H9 (cell line): Measurements from ENCODE around the gene GRIA4. TPM values are rescaled to one million over a fixed set of nuclear protein-coding genes. Genes with fewer than 3 reads are reported as not detected.

Source experiments
- DNase-seq: peaks from one replicate; pipeline ENCODE4 v3.0.0-alpha.2; 2017
- H2AFZ ChIP-seq: one replicate; pipeline ENCODE4 v1.6.1; 2013; ENCODE audit warnings: mild to moderate bottlenecking, low read length, control low read depth, moderate library complexity
- H2AK5ac ChIP-seq: 2 replicates; pipeline ENCODE4 v1.6.1; 2013; ENCODE audit warnings: low read length, control low read depth, mixed read lengths; ENCODE audit not compliant: insufficient read length
- H2BK120ac ChIP-seq: one replicate; pipeline ENCODE4 v1.6.1; 2013; ENCODE audit warnings: low read depth, mild to moderate bottlenecking, low read length, control low read depth, inconsistent platforms; ENCODE audit not compliant: poor library complexity, severe bottlenecking
- H2BK12ac ChIP-seq: 2 replicates; pipeline ENCODE4 v1.6.1; 2013; ENCODE audit warnings: low read length, control low read depth, mixed read lengths, low read depth; ENCODE audit not compliant: insufficient read length
- H2BK15ac ChIP-seq: 2 replicates; pipeline ENCODE4 v1.6.1; 2013; ENCODE audit warnings: low read depth, low read length, control low read depth
- H2BK20ac ChIP-seq: one replicate; pipeline ENCODE4 v1.6.1; 2013; ENCODE audit warnings: low read depth, mild to moderate bottlenecking, low read length, control low read depth, inconsistent platforms; ENCODE audit not compliant: poor library complexity, severe bottlenecking
- H2BK5ac ChIP-seq: 2 replicates; pipeline ENCODE4 v1.6.1; 2013; ENCODE audit warnings: low read length, control low read depth, mixed read lengths; ENCODE audit not compliant: insufficient read length
- H3K14ac ChIP-seq: 2 replicates; pipeline ENCODE4 v1.6.1; 2013; ENCODE audit warnings: low read length, control low read depth; ENCODE audit not compliant: insufficient read depth
- H3K18ac ChIP-seq: 2 replicates; pipeline ENCODE4 v1.6.1; 2013; ENCODE audit warnings: low read depth, mild to moderate bottlenecking, mixed read lengths, low read length, control low read depth; ENCODE audit not compliant: insufficient read length
- H3K23ac ChIP-seq: 2 replicates; pipeline ENCODE4 v1.6.1; 2013; ENCODE audit warnings: low read length, control low read depth, mixed read lengths, low read depth; ENCODE audit not compliant: insufficient read length
- H3K23me2 ChIP-seq: 2 replicates; pipeline ENCODE4 v1.6.1; 2013; ENCODE audit warnings: low read depth, mild to moderate bottlenecking, mixed read lengths, low read length, control low read depth; ENCODE audit not compliant: insufficient read length, poor library complexity, severe bottlenecking
- H3K27ac ChIP-seq: 2 replicates; pipeline ENCODE4 v1.5.1; 2013; ENCODE audit warnings: low read length, control low read depth, mixed read lengths, low read depth; ENCODE audit not compliant: insufficient read length
- H3K27me3 ChIP-seq: 2 replicates; pipeline ENCODE4 v1.6.1; 2013; ENCODE audit warnings: low read length, control low read depth, inconsistent platforms; ENCODE audit not compliant: insufficient read depth
- H3K4ac ChIP-seq: 2 replicates; pipeline ENCODE4 v1.6.1; 2013; ENCODE audit warnings: low read depth, mild to moderate bottlenecking, control low read depth, inconsistent platforms, low read length, moderate library complexity
- H3K4me1 ChIP-seq: 2 replicates; pipeline ENCODE4 v1.6.1; 2013; ENCODE audit warnings: low read length, control low read depth, inconsistent platforms; ENCODE audit not compliant: insufficient read depth
- H3K4me2 ChIP-seq: 2 replicates; pipeline ENCODE4 v1.6.1; 2013; ENCODE audit warnings: low read length, control low read depth, mixed read lengths; ENCODE audit not compliant: insufficient read length, insufficient read depth
- H3K56ac ChIP-seq: 2 replicates; pipeline ENCODE4 v1.6.1; 2013; ENCODE audit warnings: low read depth, mild to moderate bottlenecking, mixed read lengths, low read length, control low read depth; ENCODE audit not compliant: insufficient read length
- H3K79me1 ChIP-seq: 2 replicates; pipeline ENCODE4 v1.6.1; 2013; ENCODE audit warnings: low read depth, mild to moderate bottlenecking, moderate library complexity, low read length, control low read depth, inconsistent platforms; ENCODE audit not compliant: insufficient read depth, poor library complexity, severe bottlenecking
- H3K79me2 ChIP-seq: 2 replicates; pipeline ENCODE4 v1.6.1; 2013; ENCODE audit warnings: low read length, control low read depth, inconsistent platforms; ENCODE audit not compliant: insufficient read depth
- H3K9ac ChIP-seq: 2 replicates; pipeline ENCODE4 v1.6.1; 2013; ENCODE audit warnings: low read length, control low read depth, mixed read lengths; ENCODE audit not compliant: insufficient read length; ENCODE audit errors: extremely low read depth
- H3K9me3 ChIP-seq: one replicate; pipeline ENCODE4 v1.6.1; 2013; ENCODE audit warnings: low read depth, low read length, inconsistent platforms; ENCODE audit not compliant: control insufficient read depth
- H3T11ph ChIP-seq: one replicate; pipeline ENCODE4 v1.6.1; 2013; ENCODE audit warnings: mild to moderate bottlenecking, low read length, control low read depth, inconsistent platforms
- H4K20me1 ChIP-seq: one replicate; pipeline ENCODE4 v1.6.1; 2013; ENCODE audit not compliant: control insufficient read depth, insufficient read length, insufficient read depth
- H4K5ac ChIP-seq: 2 replicates; pipeline ENCODE4 v1.6.1; 2013; ENCODE audit warnings: low read depth, mild to moderate bottlenecking, mixed read lengths, low read length, control low read depth; ENCODE audit not compliant: insufficient read length
- H4K8ac ChIP-seq: replicated peaks from 2 replicates; pipeline ENCODE4 v1.6.1; 2013; ENCODE audit warnings: low read length, control low read depth, mixed read lengths, low read depth; ENCODE audit not compliant: insufficient read length
- H4K91ac ChIP-seq: 2 replicates; pipeline ENCODE4 v1.6.1; 2013; ENCODE audit warnings: low read depth, mild to moderate bottlenecking, moderate library complexity, mixed read lengths, low read length, control low read depth; ENCODE audit not compliant: insufficient read length
- H3K27ac Mint-ChIP-seq, 3 experiments: 2 replicates in 2 of 3; 3 replicates in 1 of 3; pipeline ENCODE4 v1.8.0; 2020 to 2021; ENCODE audit warnings: mixed read lengths in 3 of 3, mild to moderate bottlenecking in 1 of 3, moderate library complexity in 1 of 3
- H3K27me3 Mint-ChIP-seq: 2 replicates; pipeline ENCODE4 v1.8.0; 2021; ENCODE audit warnings: low read depth, mild to moderate bottlenecking, moderate library complexity, mixed read lengths
- H3K36me3 Mint-ChIP-seq, 3 experiments: 2 replicates in 2 of 3; 3 replicates in 1 of 3; pipeline ENCODE4 v1.8.0; 2020 to 2021; ENCODE audit warnings: low read depth in 3 of 3, mixed read lengths in 3 of 3; ENCODE audit not compliant: insufficient read depth in 1 of 3
- H3K4me1 Mint-ChIP-seq, 2 experiments: 2 replicates each; pipeline ENCODE4 v1.8.0; 2020; ENCODE audit warnings: mixed read lengths in 2 of 2
- H3K4me3 Mint-ChIP-seq, 2 experiments: 2 replicates in 1 of 2; 3 replicates in 1 of 2; pipeline ENCODE4 v1.8.0; 2020 to 2021; ENCODE audit warnings: mild to moderate bottlenecking in 2 of 2, mixed read lengths in 2 of 2, moderate library complexity in 1 of 2
- H3K9me3 Mint-ChIP-seq, 2 experiments: 2 replicates in 1 of 2; 3 replicates in 1 of 2; pipeline ENCODE4 v1.8.0; 2020; ENCODE audit warnings: mild to moderate bottlenecking in 2 of 2, mixed read lengths in 2 of 2, moderate library complexity in 1 of 2
- WGBS: extraction: QIAGEN DNeasy Blood & Tissue Kit; methylation state at CpG from one replicate; pipeline ENCODE4 v1.1.7; 2013; ENCODE audit warnings: missing lambda C conversion rate, low lambda C conversion rate, mixed read lengths; ENCODE audit not compliant: insufficient read length; ENCODE audit errors: extremely low coverage; 5-methylcytosine and 5-hydroxymethylcytosine counted together
- total RNA-seq: library from RNA; stranded (reverse); gene quantifications from 2 replicates; pipeline ENCODE4 v1.2.1, GENCODE V29; 2021
- TF ChIP-seq, protein P1 (sequence below): fragments of 200-600 bp; sonication (generic); conservative IDR thresholded peaks from 3 replicates; pipeline ENCODE4 v1.8.0; 2021; ENCODE audit warnings: antibody characterized with exemption, mild to moderate bottlenecking

The GRIA4 gene
- total RNA-seq, 1 experiment from 2014 or later, result 0.83 TPM

DNA sequence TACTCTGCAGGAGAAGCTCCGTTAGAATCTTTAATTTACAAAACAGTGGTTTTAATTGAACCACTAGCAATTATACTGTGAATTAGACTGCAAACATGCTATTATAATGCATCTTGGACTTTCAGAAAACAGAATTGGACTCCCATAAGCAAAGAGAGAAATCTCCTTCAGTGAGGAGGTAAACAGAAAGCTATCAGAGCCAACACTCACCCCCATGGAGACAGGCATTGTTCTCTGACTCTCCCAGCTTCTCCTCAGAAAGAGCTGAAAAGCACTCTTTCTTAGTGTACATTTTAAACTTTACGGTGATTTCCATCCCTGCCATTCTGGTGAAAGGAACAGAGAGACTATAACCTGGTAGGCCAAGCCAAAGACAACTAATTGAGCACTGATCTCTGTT, 176.9 kb downstream of the GRIA4 start:
- no peaks in the 10 kb centered on the region for H3K9me3 Mint-ChIP-seq
- no CpG with 5 or more reads among the region's 2 CpGs for WGBS
- H4K20me1 ChIP-seq, result no peaks in the 10 kb centered on the region
- no peak overlapping the region for H2BK20ac ChIP-seq
- no peak overlapping the region for H3K4me3 Mint-ChIP-seq
- no peak overlapping the region for H3K9ac ChIP-seq
- H2BK120ac ChIP-seq, result no peak overlapping the region
- no peak overlapping the region for H3K4ac ChIP-seq
- H4K91ac ChIP-seq, result no peak overlapping the region
- H2BK12ac ChIP-seq, result no peak overlapping the region
- H3K4me1 ChIP-seq, result no peaks in the 10 kb centered on the region; the same call in 1 of the 2 replicates
- H3K56ac ChIP-seq, result no peak overlapping the region
- H2AK5ac ChIP-seq, result no peak overlapping the region
- H3K79me1 ChIP-seq, result no peaks in the 10 kb centered on the region
- no peak overlapping the region for H3K23ac ChIP-seq
- H3K36me3 Mint-ChIP-seq, result no peaks in the 10 kb centered on the region
- H3K23me2 ChIP-seq, result no peaks in the 10 kb centered on the region
- peaks cover 15 to 22% of the 10 kb centered on the region in 2 experiments for H3K4me1 Mint-ChIP-seq
- H2BK15ac ChIP-seq, result no peak overlapping the region
- no peaks in the 10 kb centered on the region for H3K79me2 ChIP-seq
- no peak for DNase-seq
- TF ChIP-seq, protein P1, sequence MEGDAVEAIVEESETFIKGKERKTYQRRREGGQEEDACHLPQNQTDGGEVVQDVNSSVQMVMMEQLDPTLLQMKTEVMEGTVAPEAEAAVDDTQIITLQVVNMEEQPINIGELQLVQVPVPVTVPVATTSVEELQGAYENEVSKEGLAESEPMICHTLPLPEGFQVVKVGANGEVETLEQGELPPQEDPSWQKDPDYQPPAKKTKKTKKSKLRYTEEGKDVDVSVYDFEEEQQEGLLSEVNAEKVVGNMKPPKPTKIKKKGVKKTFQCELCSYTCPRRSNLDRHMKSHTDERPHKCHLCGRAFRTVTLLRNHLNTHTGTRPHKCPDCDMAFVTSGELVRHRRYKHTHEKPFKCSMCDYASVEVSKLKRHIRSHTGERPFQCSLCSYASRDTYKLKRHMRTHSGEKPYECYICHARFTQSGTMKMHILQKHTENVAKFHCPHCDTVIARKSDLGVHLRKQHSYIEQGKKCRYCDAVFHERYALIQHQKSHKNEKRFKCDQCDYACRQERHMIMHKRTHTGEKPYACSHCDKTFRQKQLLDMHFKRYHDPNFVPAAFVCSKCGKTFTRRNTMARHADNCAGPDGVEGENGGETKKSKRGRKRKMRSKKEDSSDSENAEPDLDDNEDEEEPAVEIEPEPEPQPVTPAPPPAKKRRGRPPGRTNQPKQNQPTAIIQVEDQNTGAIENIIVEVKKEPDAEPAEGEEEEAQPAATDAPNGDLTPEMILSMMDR, result no peak
- H2AFZ ChIP-seq, result no peak overlapping the region
- H3K4me2 ChIP-seq, result no peak overlapping the region
- no peaks in the 10 kb centered on the region for H3K9me3 ChIP-seq
- H3K14ac ChIP-seq, result no peak overlapping the region
- H3T11ph ChIP-seq, result no peak overlapping the region
- no peaks in the 10 kb centered on the region for H3K27me3 Mint-ChIP-seq
- no peak overlapping the region for H3K27ac ChIP-seq
- no peak overlapping the region for H2BK5ac ChIP-seq
- H4K5ac ChIP-seq, result no peak overlapping the region
- no peak overlapping the region for H4K8ac ChIP-seq
- no peaks in the 10 kb centered on the region for H3K27me3 ChIP-seq
- no peak overlapping the region for H3K18ac ChIP-seq
- H3K27ac Mint-ChIP-seq, result peak overlapping the region; percentile 37 to 96 (median 84); a peak in 4 of 7 replicates
